Heart left ventricle (tissue), 13 donors: ENCODE data around the gene PTGIS.

Source experiments
- CTCF ChIP-seq, 12 donors: fragments of 200-600 bp; sonication (generic) in 4 of 12; IDR thresholded peaks; one replicate each; pipeline versions ENCODE4 v1.5.0 to v1.8.0; 2018 to 2022; ENCODE audit warnings: antibody characterized with exemption in 12 of 12, mild to moderate bottlenecking in 5 of 12
- POLR2A ChIP-seq, 2 donors: fragments of 450-650 bp; IDR thresholded peaks; one replicate each; pipeline ENCODE4 v1.6.1; 2017; ENCODE audit warnings: antibody characterized with exemption in 2 of 2, mild to moderate bottlenecking in 2 of 2, moderate library complexity in 2 of 2
- donor health status: ischemic (EF 13 %, LVEDD 7.1; RV severe dilation, severe dysfunction).
- donor health status: DM: no; HTN: yes; CAD: no.
- donor health status: DM: no; HTN: no; CAD: no.
- donor health status: ischemic (EF 25% LVEDD 6.9; RV normal size, moderate dysfunction).
- donor health status: ischemic (EF 25% LVEDD 5.7; RV mildly dilated, moderate dysfunction).
- donor health status: ischemic (EF 35%, LVEDD 5.7; RV mildly dilated, moderate dysfunction).
- donor health status: nonischemic (EF 11% LVEDD 7.7; RV severe dilation, severe dysfunction).
- donor health status: DM: yes; HTN: yes; CAD: no.
- donor health status: PGD.
- donor health status: ischemic (EF 29% LVEDD 5.4; RV normal size, mild dysfunction).
- donor health status: nonischemic (EF 23%, LVEDD 6.1; RV moderate dilation, normal function).

- TF ChIP-seq CTCF (IDR thresholded peaks at IDR 0.05) (no peak), POLR2A (IDR thresholded peaks at IDR 0.05) (no peak)
Observed at GRCh38 chr20:49483696-49484123, 84.2 kb downstream of the PTGIS start.
